H7 (cell line): ENCODE data around the gene KRT6C. TPM values are rescaled to one million over a fixed set of nuclear protein-coding genes. Genes with fewer than 3 reads are reported as not detected.
"Not testable (repeated sequence)": the region's sequence is repeated elsewhere in the genome, so short reads cannot be mapped to it uniquely, and the experiment has no call there.

Source experiments
- DNase-seq: peaks from one replicate; pipeline ENCODE4 v3.0.0; 2012
- H3K27me3 ChIP-seq: 2 replicates; pipeline ENCODE4 v1.6.0; 2011; ENCODE audit warnings: mild to moderate bottlenecking, low read length; ENCODE audit not compliant: control insufficient read depth, insufficient read depth
- H3K36me3 ChIP-seq: replicated peaks from 2 replicates; pipeline ENCODE4 v1.5.1; 2011; ENCODE audit warnings: low read length; ENCODE audit not compliant: control insufficient read depth, insufficient read depth
- H3K4me3 ChIP-seq: 2 replicates; pipeline ENCODE4 v1.5.1; 2011; ENCODE audit warnings: low read depth, mild to moderate bottlenecking, control low read depth, low read length, moderate library complexity; ENCODE audit not compliant: insufficient read depth
- total RNA-seq: library from RNA; depleted of rRNA; stranded (reverse); fragments of >200 nt; shearing (Covaris generic); gene quantifications from 2 replicates; pipeline ENCODE4 v1.2.3, GENCODE V29; 2014

Gene KRT6C
- total RNA-seq, 1 experiment from 2014 or later = not detected

DNA sequence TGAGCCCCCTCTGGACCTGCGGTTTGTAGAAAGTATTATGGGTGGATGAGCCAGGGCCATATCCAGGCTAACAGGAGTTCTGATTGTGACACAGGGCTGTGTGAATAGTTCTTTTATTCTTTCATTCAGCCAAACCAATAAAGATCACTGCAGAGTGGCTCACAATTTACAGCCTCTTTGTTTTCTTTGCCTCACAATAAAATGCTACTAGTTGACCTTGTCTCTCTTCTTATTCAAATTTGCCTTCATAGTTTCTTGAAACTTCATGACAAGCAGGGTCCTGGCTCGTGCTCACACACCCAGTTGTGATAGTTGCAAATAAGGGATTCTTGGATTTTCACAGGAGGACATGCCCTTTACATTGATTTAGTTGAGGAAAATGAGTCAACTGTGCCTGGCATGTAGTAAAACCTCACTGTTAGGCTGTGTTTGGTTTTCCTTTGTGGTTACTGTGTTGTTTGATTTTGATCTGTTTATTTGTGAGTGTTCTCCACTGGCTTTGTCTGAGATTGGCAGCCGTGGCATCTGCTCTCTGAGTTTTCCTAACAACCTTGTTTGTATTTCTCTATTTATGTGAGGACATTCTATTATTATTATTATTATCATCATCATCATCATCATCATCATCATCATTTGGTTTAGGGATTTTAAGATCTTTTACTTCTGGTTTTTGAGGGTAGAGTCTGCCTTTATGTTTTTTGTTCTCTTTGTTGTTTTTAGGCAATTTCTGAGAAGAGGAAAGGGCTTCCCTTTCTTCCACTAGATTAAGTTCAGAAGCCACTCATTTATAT is 19.0 kb downstream of the KRT6C start:
- Histone ChIP-seq H3K4me3 (no peak overlapping the region), H3K36me3 (no peaks in the 10 kb centered on the region), H3K27me3 (no peaks in the 10 kb centered on the region)
- peak; percentile 42 for DNase-seq

DNA sequence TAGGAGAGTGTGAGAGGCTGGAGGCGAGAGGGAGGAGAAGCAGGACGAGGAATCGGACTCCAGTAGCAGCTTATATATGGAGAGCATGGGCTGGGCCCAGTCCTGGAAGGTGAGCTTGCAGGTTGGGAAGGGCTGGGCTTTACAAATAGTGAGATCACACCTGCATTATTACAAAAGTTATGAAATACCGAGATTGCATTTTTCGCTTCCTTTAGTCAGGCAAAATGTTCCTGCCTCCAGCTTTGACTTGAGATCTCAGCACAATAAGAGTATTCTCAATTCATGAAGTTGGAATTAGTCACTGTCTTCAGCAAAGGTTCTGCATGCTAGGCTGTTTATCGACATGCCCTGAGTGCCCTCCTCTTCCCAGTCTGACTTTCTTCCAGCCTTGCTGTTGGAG is 21.5 kb downstream of the KRT6C start, which contains the start of gene KRT6B:
Gene KRT6B, minus strand, starts transcription at position 46 of the 400 bp plus-strand sequence. CDS start 68 bp downstream, outside the sequence.
- Histone ChIP-seq H3K27me3 (no peaks in the 10 kb centered on the region), H3K4me3 (no peak within 1 kb of the TSS), H3K36me3 (no peaks in the 10 kb centered on the region)
- DNase-seq = no peak

DNA sequence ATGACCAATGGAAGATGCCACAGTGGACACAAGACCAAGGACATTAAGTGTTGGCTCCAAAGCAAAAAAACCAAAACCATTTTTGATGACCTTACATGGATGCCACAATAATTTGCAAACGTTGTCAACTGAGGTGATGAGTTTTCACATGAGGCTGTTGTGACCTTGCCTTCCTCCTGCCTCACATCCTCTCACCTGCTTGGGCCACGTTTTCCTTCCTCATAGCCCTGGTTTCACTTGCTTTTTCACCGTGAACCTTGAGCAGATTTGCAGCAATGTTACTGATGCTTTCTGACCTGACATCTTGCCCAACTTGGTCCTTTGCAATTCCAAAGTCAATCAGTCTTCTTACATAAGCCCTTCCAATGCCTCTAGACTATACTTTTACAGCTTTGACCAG is 25.4 kb downstream of the KRT6C start:
- no peaks in the 10 kb centered on the region for H3K36me3 ChIP-seq
- H3K4me3 ChIP-seq = no peak overlapping the region
- DNase-seq = no peak
- H3K27me3 ChIP-seq = no peaks in the 10 kb centered on the region

DNA sequence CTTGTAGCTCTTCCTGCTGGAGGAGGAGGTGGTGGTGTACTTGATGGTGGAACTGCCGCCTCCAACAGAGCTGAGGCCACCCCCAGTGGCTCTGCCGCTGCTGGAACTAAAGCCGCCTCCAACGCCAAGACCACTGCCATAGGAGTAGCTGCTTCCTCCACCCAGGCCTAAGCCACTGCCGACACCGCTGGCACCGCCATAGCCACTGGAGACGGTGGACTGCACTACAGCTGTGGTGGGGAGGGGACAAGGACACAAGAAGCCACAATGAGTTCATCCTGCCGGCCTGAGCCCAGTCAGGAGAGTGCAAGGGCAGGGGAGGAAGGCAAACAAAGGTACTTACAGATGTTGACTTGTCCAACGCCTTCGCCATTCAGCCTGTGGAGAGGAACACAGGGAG is 26.4 kb downstream of the KRT6C start:
- not testable (repeated sequence) for H3K27me3 ChIP-seq, H3K36me3 ChIP-seq, H3K4me3 ChIP-seq, DNase-seq

DNA sequence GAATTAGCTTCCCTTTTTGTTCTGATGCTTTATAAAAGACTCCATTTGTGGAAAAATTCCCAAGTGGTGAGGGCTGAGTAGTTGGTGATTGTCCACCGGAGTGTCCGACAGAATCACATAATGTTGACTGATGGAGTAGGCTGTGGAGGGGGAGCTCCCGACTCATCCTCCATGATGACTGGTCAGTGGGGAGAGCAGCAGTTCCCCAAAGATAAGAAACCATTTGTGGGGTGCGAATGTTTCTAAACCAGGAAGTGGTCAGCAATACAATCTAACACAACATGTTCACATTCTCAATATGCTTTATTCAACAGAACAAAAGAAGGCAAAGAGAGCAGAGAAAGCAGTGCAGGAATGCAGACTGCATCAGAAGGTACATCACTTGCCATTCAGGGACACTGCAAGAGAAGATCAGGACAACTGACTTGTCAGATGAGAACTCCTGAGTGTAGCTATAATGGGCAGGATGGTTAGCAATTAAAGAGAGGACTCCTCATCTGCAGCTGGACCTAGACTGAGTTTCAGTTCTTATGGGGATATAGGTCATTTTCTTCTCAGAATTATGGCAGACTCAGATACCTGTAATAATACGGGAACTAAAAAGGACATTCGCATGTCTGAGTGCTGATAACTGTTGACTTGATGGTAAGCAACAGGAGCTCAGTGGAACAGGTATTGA is 27.1 kb downstream of the KRT6C start:
- no peaks in the 10 kb centered on the region for H3K27me3 ChIP-seq
- H3K4me3 ChIP-seq = no peak overlapping the region
- H3K36me3 ChIP-seq = no peaks in the 10 kb centered on the region
- peak; percentile 3 for DNase-seq

DNA sequence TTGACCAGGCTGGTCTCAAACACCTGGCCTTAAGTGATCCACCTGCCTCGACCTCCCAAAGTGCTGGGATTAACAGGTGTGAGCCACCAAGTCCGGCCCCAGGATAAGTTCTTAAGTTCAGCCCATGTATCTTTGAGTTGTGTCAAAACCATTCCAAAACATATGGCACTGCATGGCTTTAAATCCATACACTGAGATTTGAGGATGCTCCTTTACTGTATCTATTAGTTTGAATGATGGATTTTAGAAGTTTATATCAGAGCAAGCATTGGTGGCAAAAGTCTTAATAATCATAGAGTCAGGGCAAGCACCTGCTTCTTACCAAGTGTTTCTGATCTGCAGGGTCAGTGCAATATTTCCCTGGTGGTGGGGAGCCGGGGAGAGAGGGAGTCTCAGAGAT is 27.7 kb downstream of the KRT6C start:
- no peak for DNase-seq
- Histone ChIP-seq H3K4me3 (no peak overlapping the region), H3K27me3 (no peaks in the 10 kb centered on the region), H3K36me3 (no peaks in the 10 kb centered on the region)

DNA sequence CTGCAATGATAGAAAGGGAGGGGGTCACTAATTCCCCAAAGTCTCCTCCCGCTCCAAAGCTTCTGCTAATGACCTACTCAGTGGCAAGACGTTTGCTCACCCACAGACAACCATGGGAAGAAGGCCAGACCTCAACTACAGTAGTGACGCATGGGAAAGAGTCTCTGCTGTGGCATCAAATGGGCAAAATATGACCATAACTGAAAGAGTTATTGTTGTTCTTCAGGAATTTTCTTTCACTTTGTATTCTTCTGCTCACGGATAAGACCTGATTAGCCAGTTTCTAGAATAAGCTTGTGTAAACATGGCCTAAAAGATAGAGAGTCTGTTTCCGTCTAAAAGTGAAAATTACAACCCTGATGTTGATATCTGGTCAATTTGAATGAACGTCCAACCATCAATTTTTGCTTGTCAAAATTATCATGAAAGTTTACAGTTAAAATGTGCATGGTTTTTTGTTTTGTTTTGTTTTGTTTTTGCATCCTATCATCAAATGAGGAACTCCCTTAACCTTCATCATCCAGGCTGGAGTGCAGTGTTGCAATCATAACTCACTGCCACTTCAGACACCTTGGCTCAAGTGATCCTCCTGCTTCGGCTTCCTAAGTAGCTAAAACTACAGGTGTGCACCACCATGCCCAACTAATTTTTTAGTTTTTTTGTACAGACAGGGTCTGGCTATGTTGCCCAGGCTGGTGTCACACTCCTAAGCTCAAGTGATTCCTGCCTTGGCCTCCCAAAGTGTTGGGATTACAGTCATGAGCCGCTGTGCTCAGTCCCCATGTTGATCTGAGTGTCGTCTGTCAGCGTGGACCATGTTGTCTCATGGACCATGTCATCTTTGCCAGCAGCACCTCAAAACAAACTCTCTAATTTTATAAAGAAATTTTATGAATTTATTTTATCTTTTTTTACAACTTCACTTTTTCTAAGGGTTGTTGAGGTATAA is 28.7 kb downstream of the KRT6C start:
- DNase-seq = no peak
- no peaks in the 10 kb centered on the region for H3K27me3 ChIP-seq
- H3K4me3 ChIP-seq = no peak overlapping the region
- H3K36me3 ChIP-seq = no peaks in the 10 kb centered on the region

DNA sequence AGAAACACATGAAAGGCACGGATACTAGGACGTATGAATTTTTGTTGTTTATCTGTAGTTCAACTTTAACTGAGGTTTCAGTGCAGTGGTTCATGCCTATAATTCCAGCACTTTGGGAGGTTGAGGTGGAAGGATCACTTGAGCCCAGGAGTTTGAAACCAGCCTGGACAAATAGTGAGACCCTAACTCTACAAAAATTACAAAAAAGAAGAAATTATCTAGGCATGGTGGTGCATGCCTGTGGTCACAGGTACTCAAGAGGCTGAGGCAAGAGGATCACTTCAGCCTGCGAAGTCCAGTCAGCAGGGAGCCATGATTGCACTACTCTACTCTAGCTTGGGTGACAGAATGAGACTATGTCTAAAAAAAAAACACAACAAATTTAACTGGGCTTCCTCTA is 29.6 kb downstream of the KRT6C start:
- DNase-seq = no peak
- no peak overlapping the region for H3K4me3 ChIP-seq
- H3K36me3 ChIP-seq = no peaks in the 10 kb centered on the region
- no peaks in the 10 kb centered on the region for H3K27me3 ChIP-seq

DNA sequence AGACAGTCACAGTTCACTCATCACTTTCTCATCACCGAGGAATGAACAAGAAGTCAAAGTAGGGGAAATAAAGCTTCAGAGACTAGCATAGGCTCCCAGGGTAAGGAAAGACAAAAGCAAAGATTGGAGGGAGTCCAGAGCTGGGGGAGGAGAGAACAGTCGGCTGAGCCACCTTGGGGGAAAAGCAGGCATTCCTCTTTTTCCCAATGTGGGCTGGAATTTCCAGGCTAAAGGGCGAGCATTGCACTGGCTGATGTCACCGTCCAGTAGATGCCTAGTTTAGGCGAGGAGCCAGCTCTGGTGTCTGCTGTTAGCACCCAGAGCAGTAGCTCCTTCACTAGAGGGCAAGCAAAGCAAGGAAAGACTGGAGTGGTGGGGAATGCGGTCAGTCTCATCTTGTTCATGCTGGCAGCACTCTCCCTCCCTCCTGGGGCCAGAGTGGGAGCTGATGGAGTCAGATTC is 31.0 kb downstream of the KRT6C start:
- no peak overlapping the region for H3K4me3 ChIP-seq
- no peaks in the 10 kb centered on the region for H3K36me3 ChIP-seq
- H3K27me3 ChIP-seq = no peaks in the 10 kb centered on the region; the same call in 1 of the 2 replicates
- DNase-seq = peak; percentile 79

DNA sequence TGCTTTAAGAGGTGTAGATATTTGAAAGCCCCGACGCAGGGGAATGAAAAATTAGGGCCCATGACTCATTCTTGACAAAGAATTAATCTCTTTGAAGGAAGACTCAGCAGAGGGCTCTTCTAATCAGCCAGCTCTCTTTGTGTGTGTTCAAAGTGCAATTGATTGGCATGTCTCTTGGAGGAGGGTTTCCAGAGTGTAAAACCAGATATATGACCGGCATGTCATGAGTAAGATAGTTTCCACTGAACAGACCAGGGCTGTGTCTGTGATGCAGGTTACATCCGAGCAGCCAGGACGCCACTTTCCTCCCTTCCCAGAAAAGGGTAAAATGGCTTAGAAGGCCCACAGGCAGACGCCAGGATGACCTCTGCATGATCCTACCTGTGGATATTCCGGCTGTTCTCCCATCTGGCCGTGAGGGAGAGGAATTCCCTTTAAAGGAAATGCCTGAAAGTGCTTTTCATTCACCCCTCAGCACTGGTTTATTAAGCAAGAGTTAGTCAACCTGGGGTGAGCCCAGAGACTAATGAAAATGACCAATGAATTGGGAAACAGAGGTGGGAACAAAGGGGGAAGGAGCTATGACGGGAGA is 32.2 kb downstream of the KRT6C start:
- no peaks in the 10 kb centered on the region; the same call in 1 of the 2 replicates for H3K27me3 ChIP-seq
- H3K4me3 ChIP-seq = no peak overlapping the region
- DNase-seq = no peak
- H3K36me3 ChIP-seq = no peaks in the 10 kb centered on the region

DNA sequence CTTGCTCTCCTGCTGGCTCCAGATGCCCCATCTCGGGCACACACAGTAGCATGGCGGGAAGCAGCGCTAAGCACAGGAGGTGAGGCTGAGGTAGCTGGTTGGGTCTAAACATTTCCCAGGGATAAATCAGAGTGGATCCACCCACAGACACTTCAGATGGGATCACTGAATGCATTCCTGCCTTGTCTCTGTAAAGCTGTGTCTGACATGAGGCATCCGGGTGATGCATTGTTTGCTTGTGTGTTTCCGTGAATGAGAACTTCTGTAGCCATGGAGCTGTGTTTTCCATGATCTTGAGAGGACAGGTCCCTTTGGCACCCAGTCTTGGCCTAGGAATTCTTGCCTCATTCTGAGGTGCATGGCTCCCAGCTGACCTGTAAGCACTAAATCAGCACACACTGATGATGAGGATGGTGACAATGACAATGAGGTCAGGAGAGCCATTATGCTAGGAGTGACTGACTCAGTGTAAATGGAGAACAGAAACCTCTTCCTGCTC is 32.7 kb downstream of the KRT6C start:
- DNase-seq = no peak
- Histone ChIP-seq H3K27me3 (no peaks in the 10 kb centered on the region; the same call in 1 of the 2 replicates), H3K4me3 (no peak overlapping the region), H3K36me3 (no peaks in the 10 kb centered on the region)

DNA sequence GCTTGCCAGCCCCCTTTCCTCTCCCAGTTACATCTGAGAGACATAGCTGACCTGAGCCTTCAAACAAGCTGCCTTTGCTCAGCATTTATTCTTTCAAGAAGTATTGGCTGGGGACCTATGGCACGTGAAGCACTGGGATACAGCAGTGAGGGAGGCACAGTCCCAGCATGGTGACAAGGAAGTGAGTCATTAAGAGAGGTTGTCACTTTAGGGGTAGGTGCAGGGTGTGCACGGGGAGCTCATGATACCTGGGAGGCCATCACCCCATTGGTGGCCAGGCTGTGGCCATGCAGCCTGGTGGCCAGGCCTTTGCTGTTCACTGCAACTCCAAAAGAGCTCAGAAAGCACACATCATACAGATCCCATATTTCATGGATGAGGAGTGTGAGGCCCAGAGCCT is 33.8 kb downstream of the KRT6C start:
- no peaks in the 10 kb centered on the region; the same call in 1 of the 2 replicates for H3K27me3 ChIP-seq
- DNase-seq = no peak

DNA sequence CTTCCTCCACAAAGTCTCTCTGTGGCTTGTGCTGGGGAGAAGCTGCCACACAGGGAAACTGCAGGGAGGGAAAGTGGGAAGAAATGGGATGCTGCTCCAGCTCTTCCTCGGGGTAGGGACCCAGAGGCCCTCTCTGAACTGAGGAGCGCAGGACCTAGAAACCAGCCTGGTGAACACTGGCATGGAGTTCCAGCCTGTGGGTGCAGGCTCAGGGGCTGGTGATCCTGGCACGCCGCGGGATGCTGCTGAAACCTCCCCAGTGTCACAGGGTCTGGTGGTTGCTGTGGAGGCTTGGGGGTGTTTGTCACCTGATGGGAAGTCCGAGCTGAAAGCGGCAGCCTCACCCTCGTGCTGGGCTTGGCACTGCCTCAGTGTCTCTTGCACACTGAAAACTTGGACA is 34.2 kb downstream of the KRT6C start:
- Histone ChIP-seq H3K27me3 (no peaks in the 10 kb centered on the region; the same call in 1 of the 2 replicates), H3K36me3 (no peaks in the 10 kb centered on the region), H3K4me3 (no peak overlapping the region)
- no peak for DNase-seq

More for the DNA sequence above, 33.8 kb downstream of the KRT6C start:
- H3K4me3 ChIP-seq = no peak overlapping the region
- no peaks in the 10 kb centered on the region for H3K36me3 ChIP-seq
